Measurements from ENCODE around the gene BAIAP3. TPM values are rescaled to one million over a fixed set of nuclear protein-coding genes. Genes with fewer than 3 reads are reported as not detected.

The BAIAP3 gene
- polyA plus RNA-seq, 4 donors = 4.5 to 10.5 (median 7.0) TPM

DNA sequence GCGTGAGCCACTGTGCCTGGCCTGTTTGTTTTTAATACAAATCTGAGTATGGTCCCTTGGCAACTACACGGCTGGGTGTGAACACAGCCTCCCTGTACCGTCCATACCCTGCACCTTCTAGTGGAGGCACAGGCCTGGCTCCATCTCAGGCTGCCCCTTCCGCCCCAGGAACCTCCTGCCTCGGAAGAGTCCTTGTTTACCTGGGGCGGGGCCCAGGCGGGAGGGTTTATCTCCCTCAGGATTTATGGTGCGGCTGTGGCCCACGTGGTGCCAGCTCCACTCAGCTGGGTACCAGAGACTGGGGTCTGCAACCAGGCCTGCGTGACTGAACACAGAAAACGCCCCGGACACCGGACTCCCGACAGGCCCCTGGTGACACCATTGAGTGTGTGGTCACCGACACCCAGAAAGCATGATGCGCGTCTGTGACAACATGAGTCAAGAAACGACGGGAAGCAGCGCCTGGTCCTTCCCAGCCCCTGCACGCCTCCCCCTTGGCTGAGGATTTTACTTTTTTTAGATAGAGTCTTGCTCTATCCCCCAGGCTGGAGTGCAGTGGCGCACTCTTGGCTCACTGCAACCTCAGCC lies 62.1 kb downstream of the BAIAP3 start:
- Histone ChIP-seq H3K4me3 (ENCODE audit: low read depth in 1 of 3, low read length in 3 of 3) (no peak overlapping the region), H3K27ac (ENCODE audit: low read depth in 1 of 3, low read length in 2 of 3) (no peak overlapping the region), H3K27me3 (ENCODE audit: control insufficient read depth in 3 of 3, insufficient read depth in 3 of 3, low read length in 3 of 3) (no peaks in the 10 kb centered on the region), H3K9me3 (ENCODE audit: control insufficient read depth in 2 of 2, insufficient read depth in 1 of 2, low read depth in 1 of 2, low read length in 1 of 2) (no peaks in the 10 kb centered on the region), H3K4me1 (ENCODE audit: control insufficient read depth in 3 of 3, insufficient read depth in 2 of 3, low read depth in 1 of 3, low read length in 2 of 3) (no peaks in the 10 kb centered on the region), H3K36me3 (ENCODE audit: control insufficient read depth in 3 of 3, insufficient read depth in 2 of 3, low read depth in 1 of 3, low read length in 3 of 3) (peaks cover 16 to 83% (median 16%) of the 10 kb centered on the region in 3 donors)
- DNase-seq = peak in 1 of 2 donors; percentile 23
- FAIRE-seq = no peak
- 68 to 83% (median 82%) methylated on average over 22 of the region's 22 CpGs for WGBS, 3 donors

DNA sequence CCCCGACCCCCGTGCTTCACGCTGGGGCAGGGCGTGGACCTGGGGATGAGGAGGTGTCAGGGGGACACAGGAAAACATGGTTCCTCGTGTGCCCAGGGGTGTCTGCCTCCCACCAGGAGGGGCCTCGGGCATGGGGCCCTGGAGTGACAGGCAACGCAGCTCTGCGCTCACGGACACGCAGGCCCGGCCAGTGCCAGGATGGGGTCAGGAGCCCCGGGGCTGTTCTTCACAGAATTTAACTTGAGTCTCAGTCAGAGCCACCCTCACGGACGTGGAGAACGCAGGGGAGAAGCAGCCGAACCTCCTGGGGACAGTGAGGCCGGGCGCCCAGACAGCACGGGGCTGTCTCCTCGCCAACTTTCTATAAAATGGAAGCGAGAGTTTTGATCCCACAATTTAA lies 64.3 kb downstream of the BAIAP3 start:
- no peak for DNase-seq
- H3K27me3 ChIP-seq (ENCODE audit: control insufficient read depth in 3 of 3, insufficient read depth in 3 of 3, low read length in 3 of 3) = no peaks in the 10 kb centered on the region
- H3K27ac ChIP-seq (ENCODE audit: low read depth in 1 of 3, low read length in 2 of 3) = no peak overlapping the region
- no peaks in the 10 kb centered on the region for H3K9me3 ChIP-seq (ENCODE audit: control insufficient read depth in 2 of 2, insufficient read depth in 1 of 2, low read depth in 1 of 2, low read length in 1 of 2)
- 94 to 95% (median 94%) methylated on average over 17 to 21 of the region's 21 CpGs for WGBS, 3 donors
- peaks cover 18 to 86% (median 21%) of the 10 kb centered on the region in 3 donors for H3K36me3 ChIP-seq (ENCODE audit: control insufficient read depth in 3 of 3, insufficient read depth in 2 of 3, low read depth in 1 of 3, low read length in 3 of 3)
- no peaks in the 10 kb centered on the region for H3K4me1 ChIP-seq (ENCODE audit: control insufficient read depth in 3 of 3, insufficient read depth in 2 of 3, low read depth in 1 of 3, low read length in 2 of 3)
- H3K4me3 ChIP-seq (ENCODE audit: low read depth in 1 of 3, low read length in 3 of 3) = no peak overlapping the region
- no peak for FAIRE-seq

DNA sequence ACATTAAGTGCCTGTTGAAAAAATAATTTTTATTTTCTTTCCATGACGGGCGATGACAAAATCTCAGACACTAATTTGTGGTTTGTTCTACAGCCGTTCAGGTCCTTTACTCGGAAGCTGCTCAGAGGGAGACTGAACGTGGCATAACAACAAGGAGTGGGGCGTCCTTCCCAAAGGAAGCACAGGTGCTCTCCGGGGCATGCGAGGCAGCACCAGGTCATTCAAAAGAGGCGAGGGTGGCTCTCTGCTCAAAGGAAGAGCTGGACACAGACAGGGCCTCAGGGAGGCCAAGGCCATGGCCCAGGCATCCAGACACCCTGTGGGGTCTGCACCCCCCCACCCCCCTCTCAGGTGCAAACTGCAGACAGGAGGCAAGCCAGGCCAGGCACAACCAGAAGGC lies 64.9 kb downstream of the BAIAP3 start:
- DNase-seq (no peak), FAIRE-seq (no peak)
- Histone ChIP-seq H3K4me1 (ENCODE audit: control insufficient read depth in 3 of 3, insufficient read depth in 2 of 3, low read depth in 1 of 3, low read length in 2 of 3) (no peaks in the 10 kb centered on the region), H3K9me3 (ENCODE audit: control insufficient read depth in 2 of 2, insufficient read depth in 1 of 2, low read depth in 1 of 2, low read length in 1 of 2) (no peaks in the 10 kb centered on the region), H3K36me3 (ENCODE audit: control insufficient read depth in 3 of 3, insufficient read depth in 2 of 3, low read depth in 1 of 3, low read length in 3 of 3) (peaks cover 17 to 86% (median 20%) of the 10 kb centered on the region in 3 donors), H3K27me3 (ENCODE audit: control insufficient read depth in 3 of 3, insufficient read depth in 3 of 3, low read length in 3 of 3) (no peaks in the 10 kb centered on the region), H3K4me3 (ENCODE audit: low read depth in 1 of 3, low read length in 3 of 3) (no peak overlapping the region), H3K27ac (ENCODE audit: low read depth in 1 of 3, low read length in 2 of 3) (no peak overlapping the region)
- WGBS, 3 donors = 95 to 96% (median 95%) methylated on average over 9 of the region's 9 CpGs

Other genes starting within 250 kb of the BAIAP3 start
- under 1 TPM in 1 of 4 donors, not detected in 3; 0.07 TPM for gene C1QTNF8, start 237.4 kb upstream of the BAIAP3 start, polyA plus RNA-seq
- 1 to 10 TPM in 3 of 4 donors, under 1 TPM in 1; 0.22 to 7.0 (median 3.2) TPM for gene CACNA1H, start 180.5 kb upstream of the BAIAP3 start, polyA plus RNA-seq
- 10 to 100 TPM in 2 of 4 donors, 1 to 10 TPM in 2; 3.3 to 40.9 (median 14.0) TPM for gene TPSG1, start 108.4 kb upstream of the BAIAP3 start, polyA plus RNA-seq
- 10 to 100 TPM in 2 of 4 donors, 1 to 10 TPM in 1, under 1 TPM in 1; 0.47 to 58.7 (median 20.5) TPM for gene TPSB2, start 103.5 kb upstream of the BAIAP3 start, polyA plus RNA-seq
- gene TPSAB1, start 92.9 kb upstream of the BAIAP3 start, polyA plus RNA-seq = 10 to 100 TPM in 2 of 4 donors, 1 to 10 TPM in 1, under 1 TPM in 1; 0.10 to 50.5 (median 15.4) TPM
- gene TPSD1, start 77.6 kb upstream of the BAIAP3 start, polyA plus RNA-seq = 1 to 10 TPM in 1 of 4 donors, under 1 TPM in 2, not detected in 1; 0.06 to 1.3 (median 0.81) TPM
- 100 to 1,000 TPM in 1 of 4 donors, 10 to 100 TPM in 3; 38.7 to 123 (median 64.8) TPM for gene UBE2I, start 24.0 kb upstream of the BAIAP3 start, polyA plus RNA-seq
- 10 to 100 TPM; 38.7 to 67.8 (median 57.3) TPM for gene TSR3, start 18.2 kb downstream of the BAIAP3 start, polyA plus RNA-seq
- 10 to 100 TPM; 34.3 to 84.7 (median 43.9) TPM for gene GNPTG, start 18.3 kb downstream of the BAIAP3 start, polyA plus RNA-seq
- 10 to 100 TPM in 1 of 4 donors, 1 to 10 TPM in 3; 1.9 to 21.1 (median 4.6) TPM for gene UNKL, start 81.1 kb downstream of the BAIAP3 start, polyA plus RNA-seq
- 10 to 100 TPM; 15.1 to 36.1 (median 28.2) TPM for gene UQCC4, start 87.1 kb downstream of the BAIAP3 start, polyA plus RNA-seq
- under 1 TPM in 2 of 4 donors, not detected in 2; 0.58 to 0.69 TPM for gene PERCC1, start 97.4 kb downstream of the BAIAP3 start, polyA plus RNA-seq
- 1 to 10 TPM in 2 of 4 donors, under 1 TPM in 1, not detected in 1; 0.76 to 1.4 (median 1.4) TPM for gene CCDC154, start 110.9 kb downstream of the BAIAP3 start, polyA plus RNA-seq
- gene CLCN7, start 141.4 kb downstream of the BAIAP3 start, polyA plus RNA-seq = 10 to 100 TPM; 28.4 to 88.3 (median 42.8) TPM
- under 1 TPM in 2 of 4 donors, not detected in 2; 0.04 to 0.07 TPM for gene PTX4, start 155.3 kb downstream of the BAIAP3 start, polyA plus RNA-seq
- gene TELO2, start 159.7 kb downstream of the BAIAP3 start, polyA plus RNA-seq = 10 to 100 TPM; 41.3 to 50.3 (median 44.7) TPM
- 10 to 100 TPM in 1 of 4 donors, 1 to 10 TPM in 3; 1.6 to 23.8 (median 7.0) TPM for gene TMEM204, start 200.0 kb downstream of the BAIAP3 start, polyA plus RNA-seq

Measured in small intestine (tissue), 7 donors.